Measurements from ENCODE around the gene NEDD4L.
"Not testable (repeated sequence)": the region's sequence is repeated elsewhere in the genome, so short reads cannot be mapped to it uniquely, and the experiment has no call there.

Gene NEDD4L

DNA sequence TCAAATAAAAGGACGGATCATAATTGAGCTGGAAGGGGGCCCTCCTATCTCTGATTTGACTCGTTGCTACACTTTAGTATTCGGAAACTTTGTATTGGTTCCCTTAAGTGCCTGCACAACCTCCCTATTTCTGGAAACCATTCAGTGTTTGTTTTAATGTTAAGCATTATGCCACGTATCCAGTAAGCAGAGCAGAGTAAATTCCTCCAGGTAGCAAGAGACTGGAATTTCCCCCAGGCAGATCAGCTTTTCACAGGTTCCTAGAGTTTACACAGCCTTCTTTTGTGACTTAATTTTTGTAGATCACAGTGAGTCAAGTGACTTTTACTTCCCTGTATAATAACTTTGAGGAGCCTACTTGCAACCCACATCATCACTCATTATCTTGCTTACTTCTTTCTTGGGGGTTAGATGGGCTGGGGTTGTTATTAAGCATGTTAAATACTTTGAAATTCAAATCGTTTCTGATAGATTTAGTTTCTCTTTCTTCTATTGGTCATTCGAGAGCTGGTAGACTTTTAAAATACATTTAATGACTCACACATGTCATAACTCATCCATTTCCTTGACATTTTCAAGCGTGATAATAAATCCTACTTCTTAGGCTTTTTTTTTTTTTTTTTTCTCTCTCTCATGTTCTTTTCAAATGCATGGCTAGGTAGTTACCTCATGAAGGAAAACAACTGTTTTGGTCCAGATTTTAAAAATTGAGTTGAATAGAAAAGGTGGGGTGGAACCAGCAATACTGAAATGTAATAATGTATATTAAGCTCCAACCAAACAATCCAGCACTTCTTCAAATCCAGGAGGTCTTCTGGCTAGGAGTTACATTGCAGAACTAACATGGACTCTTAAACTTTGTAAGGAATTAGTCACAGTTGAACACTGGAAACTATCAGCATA lies 219.3 kb downstream of the NEDD4L start:
- H3K9me3 ChIP-seq, result no peaks in the 10 kb centered on the region
- no peaks in the 10 kb centered on the region for H3K36me3 ChIP-seq (replicated peaks)
- DNase-seq (ENCODE audit: low spot score in 2 of 2), result peak in 1 of 2 experiments; percentile 28
- no peaks in the 10 kb centered on the region for H3K27me3 ChIP-seq (ENCODE audit: low read depth)
- H3K4me1 ChIP-seq, result peaks cover 2% of the 10 kb centered on the region; the same call in 1 of the 2 replicates
- H3K4me3 ChIP-seq, result no peak overlapping the region
- in situ Hi-C loops (cut with MboI; ENCODE audit: low sequenced_read_pairs), result no loop called here

DNA sequence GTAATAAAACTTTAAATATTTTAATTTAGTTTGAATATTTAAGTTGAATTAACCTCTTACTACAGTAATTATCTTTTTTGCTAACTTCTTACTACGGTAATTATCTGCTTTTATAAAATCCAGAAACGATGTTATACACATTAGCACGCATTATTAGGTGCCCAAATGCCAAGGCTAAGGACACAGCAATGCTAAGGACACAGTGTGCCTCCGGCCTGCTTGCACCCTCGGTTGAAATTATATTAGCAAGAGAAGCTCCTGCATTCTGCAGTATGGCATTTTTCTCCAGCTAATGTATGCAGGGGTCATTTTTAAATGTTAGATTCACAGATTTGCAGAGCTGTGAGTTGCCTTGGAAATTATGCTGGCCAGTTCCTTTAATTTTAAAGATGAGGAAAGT lies 220.0 kb downstream of the NEDD4L start:
- DNase-seq (ENCODE audit: low spot score in 2 of 2), result no peak
- Histone ChIP-seq H3K36me3 (replicated peaks) (no peaks in the 10 kb centered on the region), H3K4me1 (peaks cover 2% of the 10 kb centered on the region; the same call in 1 of the 2 replicates), H3K4me3 (no peak overlapping the region), H3K9me3 (no peaks in the 10 kb centered on the region), H3K27me3 (ENCODE audit: low read depth) (no peaks in the 10 kb centered on the region)
- in situ Hi-C loops (cut with MboI; ENCODE audit: low sequenced_read_pairs), result no loop called here

DNA sequence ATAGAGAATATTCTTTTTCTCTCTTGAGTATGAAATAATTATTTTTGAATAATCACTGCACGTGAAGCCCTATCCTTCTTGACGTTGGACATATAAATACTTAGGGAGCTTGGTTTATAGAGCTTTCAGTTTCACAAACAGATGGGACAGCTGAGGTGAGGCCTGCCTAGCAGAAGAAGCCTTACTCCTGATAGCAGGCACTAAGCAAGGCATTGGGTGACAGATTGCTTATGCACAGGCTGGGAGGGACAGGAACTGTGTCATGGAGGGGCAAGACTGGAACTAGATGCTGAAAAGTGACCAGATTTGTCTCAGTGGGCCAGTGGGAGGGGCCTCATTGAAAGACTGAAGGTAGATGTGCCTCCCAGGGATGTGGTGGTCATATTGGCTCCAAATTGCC lies 220.8 kb downstream of the NEDD4L start:
- Histone ChIP-seq H3K4me3 (no peak overlapping the region), H3K9me3 (no peaks in the 10 kb centered on the region), H3K27me3 (ENCODE audit: low read depth) (no peaks in the 10 kb centered on the region), H3K4me1 (peaks cover 2% of the 10 kb centered on the region; the same call in 1 of the 2 replicates), H3K36me3 (replicated peaks) (no peaks in the 10 kb centered on the region)
- in situ Hi-C loops (cut with MboI; ENCODE audit: low sequenced_read_pairs), result no loop called here
- DNase-seq (ENCODE audit: low spot score in 2 of 2), result no peak

DNA sequence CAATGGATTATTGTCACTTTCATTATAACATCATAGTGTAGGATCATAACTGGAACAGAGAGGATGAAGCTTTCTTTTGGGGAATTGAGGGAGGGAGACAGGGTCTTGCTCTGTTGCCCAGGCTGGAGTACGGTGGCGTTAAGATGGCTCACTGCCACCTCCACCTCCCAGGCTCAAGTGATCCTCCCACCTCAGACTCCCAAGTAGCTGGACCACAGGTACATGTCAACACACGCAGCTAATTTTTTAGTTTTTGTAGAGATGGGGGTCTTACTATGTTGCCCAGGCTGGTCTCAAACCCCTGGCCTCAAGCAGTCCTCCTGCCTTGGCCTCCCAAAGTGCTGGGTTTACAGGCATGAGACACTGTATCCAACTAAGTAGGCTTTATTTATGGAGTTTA lies 221.5 kb downstream of the NEDD4L start:
- in situ Hi-C loops (cut with MboI; ENCODE audit: low sequenced_read_pairs); H3K4me3 ChIP-seq; H3K9me3 ChIP-seq; H3K27me3 ChIP-seq (ENCODE audit: low read depth); H3K4me1 ChIP-seq; H3K36me3 ChIP-seq (replicated peaks); DNase-seq (ENCODE audit: low spot score in 2 of 2): not testable (repeated sequence)

DNA sequence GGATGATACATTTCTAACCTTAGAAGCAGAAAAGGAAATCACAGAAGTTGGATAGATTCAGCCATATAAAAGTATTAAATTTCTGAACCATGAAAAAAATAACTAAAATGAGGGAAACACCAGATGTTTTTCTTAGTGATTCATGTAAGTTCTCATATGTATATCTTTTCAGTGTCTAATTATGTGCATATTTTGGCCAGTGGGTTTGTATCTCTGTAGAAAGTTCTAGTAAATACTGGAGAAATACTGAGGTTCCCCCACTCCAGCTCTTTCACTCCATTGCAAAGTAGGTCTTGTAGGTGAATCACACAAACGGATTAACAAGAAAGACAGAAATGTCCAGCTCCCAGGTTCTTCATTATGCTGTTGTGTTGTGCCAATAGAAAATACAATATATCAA lies 222.3 kb downstream of the NEDD4L start:
- Histone ChIP-seq H3K4me3 (no peak overlapping the region), H3K27me3 (ENCODE audit: low read depth) (no peaks in the 10 kb centered on the region), H3K36me3 (replicated peaks) (no peaks in the 10 kb centered on the region), H3K4me1 (peaks cover 2% of the 10 kb centered on the region; the same call in 1 of the 2 replicates), H3K9me3 (no peaks in the 10 kb centered on the region)
- in situ Hi-C loops (cut with MboI; ENCODE audit: low sequenced_read_pairs), result no loop called here
- no peak for DNase-seq (ENCODE audit: low spot score in 2 of 2)

DNA sequence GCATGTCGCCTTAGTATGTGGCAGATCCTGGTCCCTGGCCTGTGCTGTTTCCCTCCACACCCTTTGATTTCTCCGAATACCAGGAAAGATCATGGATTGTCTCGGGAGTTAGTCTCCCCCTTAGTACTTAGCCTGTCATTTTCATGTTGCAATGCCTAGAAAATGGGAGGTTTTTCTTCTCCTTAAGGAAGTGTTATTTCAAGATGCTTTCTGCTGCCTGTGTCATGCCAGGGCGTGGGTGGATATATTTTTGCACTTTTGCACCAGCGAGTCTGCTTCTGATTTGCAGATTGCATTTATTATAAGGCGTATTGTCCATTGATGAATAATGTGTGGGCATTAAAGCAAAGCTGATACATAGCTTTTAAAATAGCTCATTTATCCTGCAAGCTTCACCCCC lies 223.5 kb downstream of the NEDD4L start:
- peaks cover 2% of the 10 kb centered on the region; the same call in 1 of the 2 replicates for H3K4me1 ChIP-seq
- H3K36me3 ChIP-seq (replicated peaks), result no peaks in the 10 kb centered on the region
- DNase-seq (ENCODE audit: low spot score in 2 of 2), result no peak
- no peaks in the 10 kb centered on the region for H3K9me3 ChIP-seq
- no peaks in the 10 kb centered on the region for H3K27me3 ChIP-seq (ENCODE audit: low read depth)
- in situ Hi-C loops (cut with MboI; ENCODE audit: low sequenced_read_pairs), result no loop called here
- no peak overlapping the region for H3K4me3 ChIP-seq

DNA sequence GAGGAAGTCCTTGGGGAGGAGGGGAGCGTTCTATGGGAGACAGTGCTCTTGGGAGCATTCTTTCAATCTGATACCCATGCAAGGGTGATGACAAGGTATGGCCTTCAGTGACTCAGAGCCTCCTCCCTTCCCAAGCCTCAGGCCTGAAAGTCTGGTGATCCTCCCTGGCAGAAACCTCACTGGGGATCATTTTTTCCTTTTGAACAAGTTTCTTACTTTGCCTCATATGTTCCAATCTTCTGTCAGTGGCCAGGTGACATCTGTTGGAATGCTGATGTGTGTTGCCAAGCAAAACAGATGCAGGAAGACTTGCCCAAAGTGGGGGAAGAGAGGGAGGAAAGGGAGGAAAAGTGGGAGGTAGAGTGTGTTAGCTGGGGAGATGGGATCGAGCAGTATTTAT lies 224.8 kb downstream of the NEDD4L start:
- Histone ChIP-seq H3K27me3 (ENCODE audit: low read depth) (no peaks in the 10 kb centered on the region), H3K36me3 (replicated peaks) (no peaks in the 10 kb centered on the region), H3K9me3 (no peaks in the 10 kb centered on the region), H3K4me3 (no peak overlapping the region), H3K4me1 (no peaks in the 10 kb centered on the region)
- DNase-seq (ENCODE audit: low spot score in 2 of 2), result no peak
- in situ Hi-C loops (cut with MboI; ENCODE audit: low sequenced_read_pairs), result no loop called here

DNA sequence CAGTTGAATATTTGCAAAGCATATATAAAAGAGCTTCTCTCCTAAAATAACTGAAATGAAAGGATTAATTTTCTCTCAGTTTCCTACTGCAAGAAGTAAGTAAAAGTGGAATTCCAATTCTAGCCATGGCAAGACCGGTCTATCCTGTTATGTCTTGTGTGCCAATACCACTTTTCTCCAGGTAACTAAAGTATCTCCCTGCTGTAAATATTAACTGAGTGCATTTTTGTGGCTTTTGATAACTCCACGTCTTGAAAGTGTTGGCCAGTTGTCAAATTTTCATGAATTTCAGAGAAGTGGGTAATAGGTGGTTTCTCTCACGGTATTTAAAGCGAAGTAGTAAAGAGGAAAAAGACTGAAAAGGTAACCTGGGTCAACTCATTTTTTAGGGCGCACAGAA lies 225.9 kb downstream of the NEDD4L start:
- H3K4me3 ChIP-seq, result no peak overlapping the region
- no peaks in the 10 kb centered on the region for H3K27me3 ChIP-seq (ENCODE audit: low read depth)
- no peak for DNase-seq (ENCODE audit: low spot score in 2 of 2)
- no peaks in the 10 kb centered on the region for H3K4me1 ChIP-seq
- in situ Hi-C loops (cut with MboI; ENCODE audit: low sequenced_read_pairs), result no loop called here
- no peaks in the 10 kb centered on the region for H3K36me3 ChIP-seq (replicated peaks)
- H3K9me3 ChIP-seq, result no peaks in the 10 kb centered on the region

DNA sequence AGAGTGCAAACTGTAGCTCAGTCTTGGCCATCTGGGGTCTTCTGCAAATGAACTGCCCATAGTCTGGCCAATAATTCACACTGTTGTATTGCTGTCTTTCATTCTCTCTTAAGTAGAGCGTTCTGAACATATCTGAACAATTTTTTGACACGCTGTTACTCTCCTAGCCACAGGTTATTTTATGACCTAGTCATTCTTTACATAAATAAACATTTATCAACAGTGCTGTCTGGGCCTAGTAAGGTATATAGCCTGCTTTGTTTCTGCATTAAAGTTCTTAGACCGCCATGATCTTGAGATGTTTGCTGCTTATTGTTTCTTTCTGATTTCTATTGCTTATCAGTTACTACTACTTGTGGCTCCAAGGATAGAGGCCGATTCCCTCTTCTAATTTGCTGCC lies 226.4 kb downstream of the NEDD4L start:
- H3K9me3 ChIP-seq, result no peaks in the 10 kb centered on the region
- no peak for DNase-seq (ENCODE audit: low spot score in 2 of 2)
- in situ Hi-C loops (cut with MboI; ENCODE audit: low sequenced_read_pairs), result no loop called here
- no peak overlapping the region for H3K4me3 ChIP-seq
- no peaks in the 10 kb centered on the region for H3K4me1 ChIP-seq
- no peaks in the 10 kb centered on the region for H3K27me3 ChIP-seq (ENCODE audit: low read depth)
- H3K36me3 ChIP-seq (replicated peaks), result no peaks in the 10 kb centered on the region

DNA sequence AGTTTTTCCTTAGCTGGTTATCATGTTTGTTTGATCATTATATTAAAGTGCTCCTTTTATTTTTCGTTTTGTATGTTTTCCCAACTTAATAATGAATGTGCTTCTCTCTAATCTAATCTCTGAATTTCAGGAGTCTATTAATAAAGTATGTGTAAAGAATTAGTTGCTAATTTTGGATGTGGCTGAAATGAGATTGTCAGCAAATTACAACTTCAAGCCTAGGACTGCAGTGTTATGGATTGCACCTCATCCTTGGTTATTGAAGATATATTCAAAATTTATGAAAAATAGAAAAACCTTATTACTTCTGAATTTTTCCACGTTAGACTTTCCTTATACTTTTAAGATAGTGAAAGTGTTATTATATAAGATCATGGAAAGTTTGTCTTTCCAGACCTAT lies 227.7 kb downstream of the NEDD4L start:
- in situ Hi-C loops (cut with MboI; ENCODE audit: low sequenced_read_pairs), result no loop called here
- H3K9me3 ChIP-seq, result no peaks in the 10 kb centered on the region
- H3K36me3 ChIP-seq (replicated peaks), result no peaks in the 10 kb centered on the region
- H3K27me3 ChIP-seq (ENCODE audit: low read depth), result no peaks in the 10 kb centered on the region
- DNase-seq (ENCODE audit: low spot score in 2 of 2), result no peak
- H3K4me1 ChIP-seq, result peaks cover under 1% of the 10 kb centered on the region; the same call in 1 of the 2 replicates
- H3K4me3 ChIP-seq, result no peak overlapping the region

DNA sequence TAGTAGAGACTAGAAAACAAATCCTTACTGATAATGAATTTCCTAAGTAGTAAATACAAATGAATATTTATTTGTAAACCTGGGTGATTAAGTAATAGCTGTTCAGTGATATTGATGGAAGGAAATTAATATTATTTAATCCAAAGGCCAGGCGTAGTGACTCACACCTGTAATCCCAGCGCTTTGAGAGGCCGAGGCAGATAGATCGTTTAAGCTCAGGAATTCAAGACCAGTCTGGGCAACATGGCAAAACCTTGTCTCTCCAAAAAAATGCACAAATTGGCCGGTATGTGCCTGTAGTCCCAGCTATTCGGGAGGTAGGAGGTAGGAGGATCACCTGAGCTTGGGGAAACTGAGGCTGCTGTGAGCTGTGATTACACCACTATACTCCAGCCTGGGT lies 228.2 kb downstream of the NEDD4L start:
- Histone ChIP-seq H3K4me1 (peaks cover 5% of the 10 kb centered on the region; the same call in 1 of the 2 replicates), H3K9me3 (no peaks in the 10 kb centered on the region), H3K36me3 (replicated peaks) (no peaks in the 10 kb centered on the region), H3K27me3 (ENCODE audit: low read depth) (no peaks in the 10 kb centered on the region), H3K4me3 (no peak overlapping the region)
- in situ Hi-C loops (cut with MboI; ENCODE audit: low sequenced_read_pairs), result no loop called here
- DNase-seq (ENCODE audit: low spot score in 2 of 2), result no peak

DNA sequence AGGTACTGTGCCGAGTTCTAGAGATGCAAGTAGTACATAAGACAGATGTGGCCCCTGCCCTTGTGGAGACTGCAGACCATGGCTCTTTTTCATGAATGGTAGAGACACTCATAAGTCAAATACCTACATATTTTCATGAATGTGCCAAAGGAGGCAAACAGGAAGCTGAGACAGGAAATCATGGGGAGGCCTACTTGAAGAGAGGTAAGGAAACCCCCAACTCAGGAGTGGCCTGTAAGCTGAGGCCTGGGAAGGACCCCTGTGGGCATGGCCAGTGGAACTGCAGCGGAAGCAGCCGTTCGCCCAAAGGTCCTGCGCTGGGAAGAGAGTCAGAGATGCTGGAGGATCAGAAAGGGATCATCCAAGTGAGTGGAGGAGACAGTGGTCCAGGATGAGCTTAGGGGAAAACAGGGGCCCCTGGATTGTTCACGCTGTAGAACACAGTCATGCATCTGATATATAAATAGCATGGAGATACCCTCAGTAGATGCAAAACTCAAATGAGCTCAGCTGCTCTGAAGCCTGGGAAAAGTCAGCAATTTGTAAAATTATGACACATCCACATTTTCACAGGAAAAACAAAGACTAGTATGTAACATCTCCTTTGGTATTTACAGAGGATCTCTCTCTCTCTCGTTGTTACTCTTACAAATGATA lies 228.9 kb downstream of the NEDD4L start:
- in situ Hi-C loops (cut with MboI; ENCODE audit: low sequenced_read_pairs), result no loop called here
- Histone ChIP-seq H3K36me3 (replicated peaks) (no peaks in the 10 kb centered on the region), H3K9me3 (no peaks in the 10 kb centered on the region), H3K27me3 (ENCODE audit: low read depth) (no peaks in the 10 kb centered on the region), H3K4me3 (no peak overlapping the region), H3K4me1 (peaks cover 6% of the 10 kb centered on the region; the same call in 1 of the 2 replicates)
- DNase-seq (ENCODE audit: low spot score in 2 of 2), result no peak

DNA sequence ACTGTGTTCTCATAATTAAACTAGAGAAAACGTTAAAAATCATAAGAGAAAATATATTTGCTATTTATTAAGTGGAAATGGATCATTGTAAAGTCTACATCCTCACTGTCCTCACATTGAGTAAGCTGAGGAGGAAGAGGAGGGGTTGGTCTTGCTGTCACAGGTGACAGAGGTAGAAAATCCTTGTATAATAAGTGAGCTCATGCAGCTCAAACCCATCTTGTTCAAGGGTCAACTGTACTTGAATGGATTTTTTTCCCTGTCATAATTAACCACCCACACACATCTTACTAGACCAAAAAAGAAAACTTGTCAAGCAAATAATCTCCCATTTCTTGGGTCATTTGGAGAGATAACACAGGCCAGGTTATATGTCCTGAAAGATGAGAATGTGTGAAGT lies 231.2 kb downstream of the NEDD4L start:
- no peaks in the 10 kb centered on the region for H3K9me3 ChIP-seq
- no peaks in the 10 kb centered on the region for H3K36me3 ChIP-seq (replicated peaks)
- no peaks in the 10 kb centered on the region for H3K27me3 ChIP-seq (ENCODE audit: low read depth)
- no peak overlapping the region for H3K4me3 ChIP-seq
- no peak for DNase-seq (ENCODE audit: low spot score in 2 of 2)
- peaks cover 6% of the 10 kb centered on the region; the same call in 1 of the 2 replicates for H3K4me1 ChIP-seq
- in situ Hi-C loops (cut with MboI; ENCODE audit: low sequenced_read_pairs), result no loop called here
